ENCODE results near the gene STPG4. TPM values are rescaled to one million over a fixed set of nuclear protein-coding genes. Genes with fewer than 3 reads are reported as not detected.
A peak's percentile ranks its signal among the peaks of the same experiment; 100 is the strongest.

Gene STPG4
- total RNA-seq, 4 donors from 2014 or later = not detected

DNA sequence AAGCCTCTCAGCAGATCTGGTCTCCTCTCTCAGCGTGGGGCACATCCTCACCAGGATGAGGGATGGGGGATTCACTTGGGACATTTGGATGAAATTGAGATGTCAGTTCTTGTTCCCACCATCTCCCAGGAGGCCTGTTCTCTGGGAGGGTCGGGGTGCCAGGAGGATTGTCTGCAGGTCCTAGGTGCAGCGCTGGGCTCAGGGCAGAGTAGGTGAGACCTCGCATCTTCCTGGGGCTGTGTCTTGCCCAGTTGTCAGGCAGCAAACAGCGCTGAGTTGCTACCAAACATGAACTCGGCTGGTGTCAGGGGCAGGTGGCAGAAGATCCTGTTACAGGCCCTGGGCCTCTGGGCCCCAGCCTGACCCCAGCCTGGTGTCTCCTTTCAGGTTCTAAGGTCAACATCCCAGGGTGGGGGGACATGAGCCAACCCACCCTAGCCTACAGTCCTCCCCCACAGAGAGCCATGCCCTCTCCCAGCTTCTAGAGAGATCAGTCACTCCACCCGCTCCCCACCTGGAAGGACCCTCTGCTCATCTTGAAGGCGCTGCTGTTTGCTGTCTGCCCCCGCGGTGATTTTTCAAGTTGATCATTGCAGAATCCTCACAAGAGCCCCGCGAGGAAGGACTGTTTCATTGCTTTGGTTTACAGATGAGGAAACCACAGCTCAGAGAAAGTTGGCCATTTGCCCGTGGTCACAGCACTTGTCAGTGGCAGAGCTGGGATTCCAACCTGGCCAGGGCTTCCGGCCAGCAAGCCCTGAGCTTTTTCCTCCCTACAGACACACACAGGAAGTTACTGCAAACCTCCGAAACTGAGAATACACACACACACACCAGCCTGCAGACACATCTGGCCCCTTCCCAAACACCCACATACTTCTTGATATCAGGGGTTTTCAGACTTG lies 83.9 kb downstream of the STPG4 start:
- whole genome bisulfite sequencing, 2 donors = 65 to 69% methylated on average over 3 to 8 of the region's 15 CpGs
- intact Hi-C loops (cut with DNase I) = no loop called here

DNA sequence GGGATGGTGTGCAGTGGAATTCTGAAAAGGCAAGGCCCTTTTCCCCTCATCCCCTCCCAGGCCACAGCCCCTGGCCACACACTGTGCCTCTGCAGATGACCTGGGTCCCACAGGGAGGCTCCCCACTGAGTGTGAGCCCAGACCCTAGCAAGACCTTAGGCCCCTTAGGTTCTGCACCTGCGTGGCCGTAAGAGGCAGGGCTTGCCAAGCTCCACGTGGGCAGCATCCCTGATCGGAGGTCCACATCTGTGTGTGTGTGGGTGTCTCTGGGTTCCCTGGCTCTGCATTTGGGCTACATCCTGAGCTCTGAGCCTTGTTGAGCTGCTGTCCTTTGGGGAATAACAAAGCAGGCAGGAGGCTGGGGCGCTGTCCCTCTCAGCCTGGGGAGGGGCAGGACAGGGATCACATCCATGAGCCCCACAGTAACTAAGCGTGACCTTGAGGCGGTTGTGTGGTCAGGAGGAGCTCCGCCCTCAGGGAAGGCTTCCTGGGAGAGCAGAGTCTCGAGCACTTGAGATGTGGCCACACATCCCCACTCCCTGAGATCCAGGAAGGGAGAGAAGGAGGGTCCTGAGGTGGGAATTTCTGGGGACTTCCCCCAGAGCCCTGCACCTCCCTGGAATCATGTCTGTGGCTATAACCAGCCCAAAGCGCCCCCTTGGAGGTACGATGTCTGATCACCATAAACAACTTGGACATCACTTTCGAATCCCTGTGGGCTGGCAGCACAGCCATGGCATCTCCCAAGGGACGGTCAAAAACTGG lies 84.8 kb downstream of the STPG4 start:
- Histone ChIP-seq H3K27me3 (no peaks in the 10 kb centered on the region), H3K27ac (peak overlapping the region; percentile 76 to 94 (median 90)), H3K36me3 (peaks cover 0 to 49% (median 0%) of the 10 kb centered on the region in 3 donors), H3K9me3 (no peaks in the 10 kb centered on the region), H3K4me3 (no peak overlapping the region), H3K4me1 (peaks cover 48 to 87% (median 71%) of the 10 kb centered on the region in 3 donors)
- WGBS, 2 donors = 80 to 86% methylated on average over 1 to 8 of the region's 13 CpGs
- TF ChIP-seq POLR2A (IDR thresholded peaks at IDR 0.05) = no peak
- TF ChIP-seq, protein P1, sequence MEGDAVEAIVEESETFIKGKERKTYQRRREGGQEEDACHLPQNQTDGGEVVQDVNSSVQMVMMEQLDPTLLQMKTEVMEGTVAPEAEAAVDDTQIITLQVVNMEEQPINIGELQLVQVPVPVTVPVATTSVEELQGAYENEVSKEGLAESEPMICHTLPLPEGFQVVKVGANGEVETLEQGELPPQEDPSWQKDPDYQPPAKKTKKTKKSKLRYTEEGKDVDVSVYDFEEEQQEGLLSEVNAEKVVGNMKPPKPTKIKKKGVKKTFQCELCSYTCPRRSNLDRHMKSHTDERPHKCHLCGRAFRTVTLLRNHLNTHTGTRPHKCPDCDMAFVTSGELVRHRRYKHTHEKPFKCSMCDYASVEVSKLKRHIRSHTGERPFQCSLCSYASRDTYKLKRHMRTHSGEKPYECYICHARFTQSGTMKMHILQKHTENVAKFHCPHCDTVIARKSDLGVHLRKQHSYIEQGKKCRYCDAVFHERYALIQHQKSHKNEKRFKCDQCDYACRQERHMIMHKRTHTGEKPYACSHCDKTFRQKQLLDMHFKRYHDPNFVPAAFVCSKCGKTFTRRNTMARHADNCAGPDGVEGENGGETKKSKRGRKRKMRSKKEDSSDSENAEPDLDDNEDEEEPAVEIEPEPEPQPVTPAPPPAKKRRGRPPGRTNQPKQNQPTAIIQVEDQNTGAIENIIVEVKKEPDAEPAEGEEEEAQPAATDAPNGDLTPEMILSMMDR (IDR thresholded peaks at IDR 0.05) = no peak
- intact Hi-C loops (cut with DNase I) = no loop called here
- no peak for DNase-seq

More for the DNA sequence above, 83.9 kb downstream of the STPG4 start:
- H3K27ac ChIP-seq = peak overlapping the region; percentile 76 to 94 (median 90)
- no peak overlapping the region for H3K4me3 ChIP-seq
- H3K36me3 ChIP-seq = peaks cover 0 to 53% (median 0%) of the 10 kb centered on the region in 3 donors
- no peak for DNase-seq
- TF ChIP-seq, protein P1 (IDR thresholded peaks at IDR 0.05) = no peak
- no peak for TF ChIP-seq POLR2A (IDR thresholded peaks at IDR 0.05)
- H3K27me3 ChIP-seq = no peaks in the 10 kb centered on the region
- peaks cover 55 to 87% (median 63%) of the 10 kb centered on the region in 3 donors for H3K4me1 ChIP-seq
- no peaks in the 10 kb centered on the region for H3K9me3 ChIP-seq

DNA sequence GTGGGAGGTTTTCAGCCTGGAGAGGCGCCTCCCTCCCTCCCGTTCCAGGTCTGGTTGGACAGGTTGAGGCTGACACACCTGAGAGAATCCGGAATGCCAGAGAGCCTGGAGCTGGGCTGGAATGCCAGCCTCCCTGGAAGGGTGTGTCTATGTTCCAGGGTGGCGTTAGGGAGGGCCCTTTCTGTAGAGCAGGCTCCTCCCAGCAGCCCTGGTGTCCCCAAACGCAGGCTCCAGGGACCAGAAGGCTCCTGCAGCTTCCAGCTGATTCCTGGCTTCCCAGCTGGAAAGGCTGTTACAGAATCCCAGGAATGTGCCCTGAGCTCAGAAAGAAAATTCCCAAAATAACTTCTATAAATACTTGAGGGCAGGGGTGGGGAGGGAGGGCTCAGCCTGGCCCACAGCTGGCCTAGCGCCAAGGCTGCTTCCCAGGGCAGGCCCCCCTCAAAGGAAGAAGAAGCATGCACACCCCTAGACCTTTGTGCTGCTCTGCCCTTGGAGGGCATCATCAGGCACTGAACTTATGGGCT lies 85.4 kb downstream of the STPG4 start:
- TF ChIP-seq, protein P1 (IDR thresholded peaks at IDR 0.05) = no peak
- no peak for TF ChIP-seq POLR2A (IDR thresholded peaks at IDR 0.05)
- Histone ChIP-seq H3K4me3 (no peak overlapping the region), H3K36me3 (peaks cover 0 to 43% (median 0%) of the 10 kb centered on the region in 3 donors), H3K27me3 (no peaks in the 10 kb centered on the region), H3K27ac (peak overlapping the region; percentile 76 to 94 (median 90)), H3K9me3 (no peaks in the 10 kb centered on the region), H3K4me1 (peaks cover 48 to 90% (median 71%) of the 10 kb centered on the region in 3 donors)
- DNase-seq = no peak
- intact Hi-C loops (cut with DNase I) = no loop called here
- 10 to 31% methylated on average over 2 to 3 of the region's 6 CpGs for WGBS, 2 donors

DNA sequence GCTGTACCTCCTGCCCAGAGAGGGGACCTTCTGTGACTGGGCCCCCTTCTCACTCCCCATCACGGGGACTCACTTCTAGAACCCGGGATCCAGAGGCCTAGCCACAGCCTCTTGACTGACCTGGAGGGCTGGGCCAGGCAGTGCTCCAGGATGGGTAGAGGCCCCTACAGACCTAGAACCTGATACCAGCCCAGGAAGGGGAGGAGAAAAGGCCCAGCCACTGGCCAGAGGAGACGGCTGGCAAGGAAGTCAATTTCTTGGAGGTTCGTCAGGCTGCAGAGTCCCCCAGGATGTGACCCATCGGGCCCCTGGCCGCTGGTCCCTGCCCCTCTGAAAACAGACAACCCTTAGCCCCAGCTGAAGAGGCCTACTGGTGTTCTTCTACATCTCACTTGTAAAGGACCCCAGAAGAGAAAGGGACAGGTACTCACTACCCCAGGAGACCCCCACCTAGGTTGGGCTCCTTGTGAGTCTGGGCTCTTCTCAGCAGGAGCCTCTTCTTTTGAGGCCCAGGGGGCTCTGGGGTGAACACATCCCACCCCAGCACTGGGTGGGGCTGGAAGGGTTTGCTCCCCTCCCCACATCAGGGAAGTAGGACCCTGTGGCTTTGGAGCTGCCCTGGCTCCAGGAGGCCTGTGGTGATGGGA lies 86.0 kb downstream of the STPG4 start:
- no peak for TF ChIP-seq POLR2A (IDR thresholded peaks at IDR 0.05)
- TF ChIP-seq, protein P1 (IDR thresholded peaks at IDR 0.05) = no peak
- H3K4me3 ChIP-seq = no peak overlapping the region
- no peak for DNase-seq
- peak overlapping the region; percentile 76 to 94 (median 90) for H3K27ac ChIP-seq
- peaks cover 0 to 43% (median 0%) of the 10 kb centered on the region in 3 donors for H3K36me3 ChIP-seq
- no peaks in the 10 kb centered on the region for H3K27me3 ChIP-seq
- H3K9me3 ChIP-seq = no peaks in the 10 kb centered on the region
- intact Hi-C loops (cut with DNase I) = no loop called here
- 27 to 67% methylated on average over 2 to 3 of the region's 6 CpGs for WGBS, 2 donors
- peaks cover 48 to 90% (median 71%) of the 10 kb centered on the region in 3 donors for H3K4me1 ChIP-seq
